ENCODE measurements around the gene TP53I13. TPM values are rescaled to one million over a fixed set of nuclear protein-coding genes. Genes with fewer than 3 reads are reported as not detected.

Gene TP53I13
- total RNA-seq, 4 donors from 2014 or later = 47.8 to 144 (median 87.7) TPM

DNA sequence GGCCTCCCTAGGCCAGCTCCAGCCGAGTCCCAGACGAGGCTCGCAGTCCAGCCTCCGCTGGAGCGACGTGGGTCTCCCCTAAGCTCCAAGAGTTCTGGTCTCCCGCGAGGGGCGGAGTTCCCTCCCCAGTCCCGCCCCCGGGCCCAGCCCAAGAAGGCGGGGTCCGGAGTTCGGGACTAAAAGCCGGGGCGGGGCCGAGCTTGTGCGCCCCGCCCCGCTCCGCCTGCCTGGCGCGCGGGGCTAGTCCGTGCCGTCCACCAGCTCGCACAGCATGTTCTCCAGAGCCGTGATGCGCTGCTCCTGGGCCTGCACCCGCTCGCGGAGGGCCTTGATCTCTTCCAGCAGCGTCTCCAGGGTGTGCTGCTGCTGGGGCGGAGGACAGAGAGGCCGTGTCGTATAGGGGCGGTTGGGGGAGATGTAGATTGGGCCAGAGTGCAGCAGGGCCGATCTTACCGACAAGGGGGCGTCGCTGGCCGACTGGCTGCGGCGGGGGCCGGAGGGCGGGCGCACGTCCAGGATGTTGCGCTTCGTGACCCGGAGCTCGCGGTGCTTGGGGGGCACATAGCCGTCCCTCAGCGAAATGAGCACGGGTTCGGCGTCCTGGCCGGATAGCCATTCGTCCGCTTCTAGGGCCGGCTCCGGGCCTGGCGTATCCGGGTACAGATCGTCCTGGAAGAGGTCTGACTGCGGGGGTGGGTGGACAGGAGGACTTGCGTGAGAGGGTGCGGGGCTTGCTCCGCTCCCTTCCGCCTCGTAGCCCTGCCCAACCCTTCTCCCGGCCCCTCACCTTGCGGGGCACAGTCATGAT is 47.2 kb downstream of the TP53I13 start:
- Histone ChIP-seq H3K27ac (peak overlapping the region; percentile 36 to 64 (median 47)), H3K4me3 (peak overlapping the region in 3 of 4 donors; percentile 12 to 44 (median 30)), H3K27me3 (peaks cover 18% of the 10 kb centered on the region), H3K36me3 (no peaks in the 10 kb centered on the region), H3K9me3 (no peaks in the 10 kb centered on the region), H3K4me1 (peaks cover 41 to 60% (median 54%) of the 10 kb centered on the region in 4 donors)
- in situ Hi-C loops (cut with MboI; ENCODE audit: low pct_ligation_motif_present in 1 of 4, low pct_unique_long_range_greater_than_20kb in 1 of 4, low sequenced_read_pairs in 3 of 4) (loop anchor here in 1 of 4 donors (25.0 kb wide), 1 partner anchor 322 kb away; the partner anchor contains the start of genes EFCAB5 and SSH2), intact Hi-C loops (cut with DNase I; ENCODE audit: low total_unique reads) (no loop called here)
- TF ChIP-seq, protein P1, sequence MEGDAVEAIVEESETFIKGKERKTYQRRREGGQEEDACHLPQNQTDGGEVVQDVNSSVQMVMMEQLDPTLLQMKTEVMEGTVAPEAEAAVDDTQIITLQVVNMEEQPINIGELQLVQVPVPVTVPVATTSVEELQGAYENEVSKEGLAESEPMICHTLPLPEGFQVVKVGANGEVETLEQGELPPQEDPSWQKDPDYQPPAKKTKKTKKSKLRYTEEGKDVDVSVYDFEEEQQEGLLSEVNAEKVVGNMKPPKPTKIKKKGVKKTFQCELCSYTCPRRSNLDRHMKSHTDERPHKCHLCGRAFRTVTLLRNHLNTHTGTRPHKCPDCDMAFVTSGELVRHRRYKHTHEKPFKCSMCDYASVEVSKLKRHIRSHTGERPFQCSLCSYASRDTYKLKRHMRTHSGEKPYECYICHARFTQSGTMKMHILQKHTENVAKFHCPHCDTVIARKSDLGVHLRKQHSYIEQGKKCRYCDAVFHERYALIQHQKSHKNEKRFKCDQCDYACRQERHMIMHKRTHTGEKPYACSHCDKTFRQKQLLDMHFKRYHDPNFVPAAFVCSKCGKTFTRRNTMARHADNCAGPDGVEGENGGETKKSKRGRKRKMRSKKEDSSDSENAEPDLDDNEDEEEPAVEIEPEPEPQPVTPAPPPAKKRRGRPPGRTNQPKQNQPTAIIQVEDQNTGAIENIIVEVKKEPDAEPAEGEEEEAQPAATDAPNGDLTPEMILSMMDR (IDR thresholded peaks at IDR 0.05) = no peak
- TF ChIP-seq POLR2A (IDR thresholded peaks at IDR 0.05) = peak; percentile 53
- TF ChIP-seq EP300 (IDR thresholded peaks at IDR 0.05; ENCODE audit: low read depth) = no peak
- TF ChIP-seq POLR2AphosphoS5 (IDR thresholded peaks at IDR 0.05) = peak; percentile 76 to 81 (median 80)
- 2% methylated on average over 31 of the region's 74 CpGs; no CpG with 5 or more reads in 1 of the 2 donors for WGBS, 2 donors (ENCODE audit: low coverage in 1 of 2)
- DNase-seq = peak; percentile 92

GRCh38 chr17:29616300-29617048 is 48.0 kb downstream of the TP53I13 start:
- peak overlapping the region in 1 of 4 donors; percentile 50 for H3K27ac ChIP-seq
- WGBS, 2 donors (ENCODE audit: low coverage in 1 of 2) = 35 to 39% methylated on average over 3 to 30 of the region's 32 CpGs
- intact Hi-C loops (cut with DNase I; ENCODE audit: low total_unique reads) = no loop called here
- peaks cover 18% of the 10 kb centered on the region for H3K27me3 ChIP-seq
- peaks cover 41 to 60% (median 54%) of the 10 kb centered on the region in 4 donors for H3K4me1 ChIP-seq
- H3K4me3 ChIP-seq = peak overlapping the region in 2 of 4 donors; percentile 30 to 51
- H3K9me3 ChIP-seq = no peaks in the 10 kb centered on the region
- TF ChIP-seq, protein P1 (IDR thresholded peaks at IDR 0.05) = no peak
- TF ChIP-seq EP300 (IDR thresholded peaks at IDR 0.05; ENCODE audit: low read depth) (no peak), POLR2AphosphoS5 (IDR thresholded peaks at IDR 0.05) (no peak), POLR2A (IDR thresholded peaks at IDR 0.05) (no peak)
- DNase-seq = no peak
- no peaks in the 10 kb centered on the region for H3K36me3 ChIP-seq
- in situ Hi-C loops (cut with MboI; ENCODE audit: low pct_ligation_motif_present in 1 of 4, low pct_unique_long_range_greater_than_20kb in 1 of 4, low sequenced_read_pairs in 3 of 4) = loop anchor here in 1 of 4 donors (25.0 kb wide), 1 partner anchor 321 kb away; the partner anchor contains the start of genes EFCAB5 and SSH2

DNA sequence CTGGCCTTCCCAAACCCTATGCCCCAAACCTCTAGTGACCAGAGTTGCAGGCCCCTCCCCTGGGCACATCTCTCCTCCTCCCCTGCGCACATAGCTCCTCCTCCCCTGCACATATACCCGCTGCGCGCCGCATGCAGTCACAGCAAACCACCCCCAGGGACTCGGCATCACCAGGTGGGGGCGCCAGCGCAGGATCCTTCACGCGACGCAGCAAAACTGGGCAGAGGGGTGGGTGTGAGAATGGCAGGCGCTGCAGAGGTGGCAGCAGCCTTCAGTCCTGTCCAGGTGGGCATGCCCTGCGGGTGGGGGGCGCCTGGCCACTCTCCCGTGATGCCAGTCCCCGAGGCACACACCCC is 48.6 kb downstream of the TP53I13 start:
- Histone ChIP-seq H3K27ac (peak overlapping the region in 2 of 4 donors; percentile 55 to 66), H3K27me3 (peaks cover 18% of the 10 kb centered on the region), H3K4me1 (peaks cover 45 to 66% (median 57%) of the 10 kb centered on the region in 4 donors), H3K9me3 (no peaks in the 10 kb centered on the region), H3K36me3 (no peaks in the 10 kb centered on the region), H3K4me3 (peak overlapping the region in 3 of 4 donors; percentile 14 to 51 (median 34))
- in situ Hi-C loops (cut with MboI; ENCODE audit: low pct_ligation_motif_present in 1 of 4, low pct_unique_long_range_greater_than_20kb in 1 of 4, low sequenced_read_pairs in 3 of 4) (loop anchor here in 1 of 4 donors (25.0 kb wide), 1 partner anchor 320 kb away; the partner anchor contains the start of genes EFCAB5 and SSH2), intact Hi-C loops (cut with DNase I; ENCODE audit: low total_unique reads) (no loop called here)
- peak; percentile 90 for DNase-seq
- WGBS, 2 donors (ENCODE audit: low coverage in 1 of 2) = 2 to 5% methylated on average over 4 to 6 of the region's 16 CpGs
- TF ChIP-seq POLR2AphosphoS5 (IDR thresholded peaks at IDR 0.05) = peak; percentile 42 to 64 (median 47)
- TF ChIP-seq POLR2A (IDR thresholded peaks at IDR 0.05) = peak; percentile 38
- TF ChIP-seq, protein P1 (IDR thresholded peaks at IDR 0.05) = peak; percentile 57 to 85 (median 59)
- no peak for TF ChIP-seq EP300 (IDR thresholded peaks at IDR 0.05; ENCODE audit: low read depth)

Measured in transverse colon (tissue), 4 donors.